K562 (cell line): ENCODE data around the gene PCDHB16.
"Not testable (repeated sequence)": the region's sequence is repeated elsewhere in the genome, so short reads cannot be mapped to it uniquely, and the experiment has no call there.

Experiments
- CHD4 ChIP-seq: fragments of 200-600 bp; sonication (generic); IDR thresholded peaks from 3 replicates; pipeline ENCODE4 v1.6.1; 2012; ENCODE audit warnings: low read depth, mild to moderate bottlenecking, mixed read lengths, low read length, inconsistent platforms; ENCODE audit not compliant: insufficient read depth, insufficient replicate concordance, poor library complexity, severe bottlenecking
- HDAC2 ChIP-seq: fragments of 450-650 bp; IDR thresholded peaks from 2 replicates; pipeline ENCODE4 v1.6.1; 2016; ENCODE audit warnings: mild to moderate bottlenecking
- MTA1 ChIP-seq: fragments of 450-650 bp; IDR thresholded peaks from 2 replicates; pipeline ENCODE4 v1.6.1; 2017; ENCODE audit warnings: borderline replicate concordance
- NFE2 ChIP-seq: IDR thresholded peaks from 2 replicates; pipeline ENCODE4 v1.6.1; 2014; ENCODE audit warnings: antibody characterized with exemption, low read depth
- SIN3A ChIP-seq, 2 experiments: fragments of 150-350 bp in 1 of 2; IDR thresholded peaks; 2 replicates each; pipeline ENCODE4 v1.6.1; 2011 to 2016; ENCODE audit warnings: borderline replicate concordance in 2 of 2, low read depth in 2 of 2, low read length in 2 of 2, mild to moderate bottlenecking in 2 of 2, moderate library complexity in 2 of 2; ENCODE audit not compliant: control insufficient read depth in 1 of 2
- ZFX ChIP-seq: sonication (generic); formaldehyde crosslinking; IDR thresholded peaks from 2 replicates; pipeline ENCODE4 v1.8.0; 2022; ENCODE audit warnings: mild to moderate bottlenecking, missing genetic modification reagents, moderate library complexity
- ZNF124 ChIP-seq: sonication (generic); formaldehyde crosslinking; IDR thresholded peaks from 2 replicates; pipeline ENCODE4 v1.8.1; 2022; ENCODE audit warnings: missing genetic modification reagents
- TF ChIP-seq, protein P1 (sequence below): fragments of 150-350 bp; IDR thresholded peaks from 2 replicates; pipeline ENCODE4 v1.6.1; 2014; ENCODE audit warnings: low read depth, mild to moderate bottlenecking, low read length, borderline replicate concordance
- TF ChIP-seq, protein P2 (sequence below): fragments of 450-650 bp; IDR thresholded peaks from 2 replicates; pipeline ENCODE4 v1.6.1; 2016; ENCODE audit warnings: missing biosample characterization, missing genetic modification characterization
- TF ChIP-seq, protein P3 (sequence below), 3 experiments: IDR thresholded peaks in 2 of 3; conservative IDR thresholded peaks in 1 of 3; 2 replicates each; pipeline ENCODE4 v1.5.1; 2011 to 2012; ENCODE audit warnings: low read length in 3 of 3, mild to moderate bottlenecking in 3 of 3, control low read depth in 2 of 3, improper control_type of control experiment in 1 of 3, inconsistent platforms in 1 of 3, low read depth in 1 of 3, mixed read lengths in 1 of 3, moderate library complexity in 1 of 3; ENCODE audit not compliant: insufficient read depth in 2 of 3

DNA sequence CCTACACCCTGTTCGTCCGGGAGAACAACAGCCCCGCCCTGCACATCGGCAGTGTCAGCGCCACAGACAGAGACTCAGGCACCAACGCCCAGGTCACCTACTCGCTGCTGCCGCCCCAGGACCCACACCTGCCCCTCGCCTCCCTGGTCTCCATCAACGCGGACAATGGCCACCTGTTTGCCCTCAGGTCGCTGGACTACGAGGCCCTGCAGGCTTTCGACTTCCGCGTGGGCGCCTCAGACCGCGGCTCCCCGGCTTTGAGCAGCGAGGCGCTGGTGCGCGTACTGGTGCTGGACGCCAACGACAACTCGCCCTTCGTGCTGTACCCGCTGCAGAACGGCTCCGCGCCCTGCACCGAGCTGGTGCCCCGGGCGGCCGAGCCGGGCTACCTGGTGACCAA is 6.5 kb downstream of the PCDHB16 start:
- not testable (repeated sequence) for TF ChIP-seq HDAC2; ZFX; MTA1; ZNF124 (CRISPR knock-in tag); SIN3A (IDR thresholded peaks at IDR 0.05; ENCODE audit: borderline replicate concordance in 2 of 2, control insufficient read depth in 1 of 2, low read depth in 2 of 2, low read length in 2 of 2); NFE2; CHD4
- TF ChIP-seq, protein P1, sequence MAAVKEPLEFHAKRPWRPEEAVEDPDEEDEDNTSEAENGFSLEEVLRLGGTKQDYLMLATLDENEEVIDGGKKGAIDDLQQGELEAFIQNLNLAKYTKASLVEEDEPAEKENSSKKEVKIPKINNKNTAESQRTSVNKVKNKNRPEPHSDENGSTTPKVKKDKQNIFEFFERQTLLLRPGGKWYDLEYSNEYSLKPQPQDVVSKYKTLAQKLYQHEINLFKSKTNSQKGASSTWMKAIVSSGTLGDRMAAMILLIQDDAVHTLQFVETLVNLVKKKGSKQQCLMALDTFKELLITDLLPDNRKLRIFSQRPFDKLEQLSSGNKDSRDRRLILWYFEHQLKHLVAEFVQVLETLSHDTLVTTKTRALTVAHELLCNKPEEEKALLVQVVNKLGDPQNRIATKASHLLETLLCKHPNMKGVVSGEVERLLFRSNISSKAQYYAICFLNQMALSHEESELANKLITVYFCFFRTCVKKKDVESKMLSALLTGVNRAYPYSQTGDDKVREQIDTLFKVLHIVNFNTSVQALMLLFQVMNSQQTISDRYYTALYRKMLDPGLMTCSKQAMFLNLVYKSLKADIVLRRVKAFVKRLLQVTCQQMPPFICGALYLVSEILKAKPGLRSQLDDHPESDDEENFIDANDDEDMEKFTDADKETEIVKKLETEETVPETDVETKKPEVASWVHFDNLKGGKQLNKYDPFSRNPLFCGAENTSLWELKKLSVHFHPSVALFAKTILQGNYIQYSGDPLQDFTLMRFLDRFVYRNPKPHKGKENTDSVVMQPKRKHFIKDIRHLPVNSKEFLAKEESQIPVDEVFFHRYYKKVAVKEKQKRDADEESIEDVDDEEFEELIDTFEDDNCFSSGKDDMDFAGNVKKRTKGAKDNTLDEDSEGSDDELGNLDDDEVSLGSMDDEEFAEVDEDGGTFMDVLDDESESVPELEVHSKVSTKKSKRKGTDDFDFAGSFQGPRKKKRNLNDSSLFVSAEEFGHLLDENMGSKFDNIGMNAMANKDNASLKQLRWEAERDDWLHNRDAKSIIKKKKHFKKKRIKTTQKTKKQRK: not testable (repeated sequence)
- TF ChIP-seq, protein P2, sequence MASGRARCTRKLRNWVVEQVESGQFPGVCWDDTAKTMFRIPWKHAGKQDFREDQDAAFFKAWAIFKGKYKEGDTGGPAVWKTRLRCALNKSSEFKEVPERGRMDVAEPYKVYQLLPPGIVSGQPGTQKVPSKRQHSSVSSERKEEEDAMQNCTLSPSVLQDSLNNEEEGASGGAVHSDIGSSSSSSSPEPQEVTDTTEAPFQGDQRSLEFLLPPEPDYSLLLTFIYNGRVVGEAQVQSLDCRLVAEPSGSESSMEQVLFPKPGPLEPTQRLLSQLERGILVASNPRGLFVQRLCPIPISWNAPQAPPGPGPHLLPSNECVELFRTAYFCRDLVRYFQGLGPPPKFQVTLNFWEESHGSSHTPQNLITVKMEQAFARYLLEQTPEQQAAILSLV (tag): not testable (repeated sequence)
- TF ChIP-seq, protein P3, sequence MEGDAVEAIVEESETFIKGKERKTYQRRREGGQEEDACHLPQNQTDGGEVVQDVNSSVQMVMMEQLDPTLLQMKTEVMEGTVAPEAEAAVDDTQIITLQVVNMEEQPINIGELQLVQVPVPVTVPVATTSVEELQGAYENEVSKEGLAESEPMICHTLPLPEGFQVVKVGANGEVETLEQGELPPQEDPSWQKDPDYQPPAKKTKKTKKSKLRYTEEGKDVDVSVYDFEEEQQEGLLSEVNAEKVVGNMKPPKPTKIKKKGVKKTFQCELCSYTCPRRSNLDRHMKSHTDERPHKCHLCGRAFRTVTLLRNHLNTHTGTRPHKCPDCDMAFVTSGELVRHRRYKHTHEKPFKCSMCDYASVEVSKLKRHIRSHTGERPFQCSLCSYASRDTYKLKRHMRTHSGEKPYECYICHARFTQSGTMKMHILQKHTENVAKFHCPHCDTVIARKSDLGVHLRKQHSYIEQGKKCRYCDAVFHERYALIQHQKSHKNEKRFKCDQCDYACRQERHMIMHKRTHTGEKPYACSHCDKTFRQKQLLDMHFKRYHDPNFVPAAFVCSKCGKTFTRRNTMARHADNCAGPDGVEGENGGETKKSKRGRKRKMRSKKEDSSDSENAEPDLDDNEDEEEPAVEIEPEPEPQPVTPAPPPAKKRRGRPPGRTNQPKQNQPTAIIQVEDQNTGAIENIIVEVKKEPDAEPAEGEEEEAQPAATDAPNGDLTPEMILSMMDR (IDR thresholded peaks at IDR 0.05 in 2 of 3, conservative IDR thresholded peaks at IDR 0.05 in 1 of 3; ENCODE audit: insufficient read depth in 2 of 3, low read depth in 1 of 3, low read length in 3 of 3): not testable (repeated sequence)
